Panc1 (cell line): ENCODE results near the gene TNFRSF11A.

Experiments
- SIN3A ChIP-seq: IDR thresholded peaks from 2 replicates; pipeline ENCODE4 v1.6.1; 2012; ENCODE audit warnings: low read depth, mild to moderate bottlenecking, low read length, moderate library complexity, borderline replicate concordance; ENCODE audit not compliant: insufficient read depth
- TCF7L2 ChIP-seq: IDR thresholded peaks from 2 replicates; pipeline ENCODE4 v1.6.1; 2011; ENCODE audit warnings: mild to moderate bottlenecking, low read depth, low read length, inconsistent platforms
- TF ChIP-seq, protein P1 (sequence below): fragments of 450-650 bp; IDR thresholded peaks from 2 replicates; pipeline ENCODE4 v1.5.1; 2017; ENCODE audit warnings: mild to moderate bottlenecking
- TF ChIP-seq, protein P2 (sequence below), 2 experiments: IDR thresholded peaks; 2 replicates each; pipeline ENCODE4 v1.6.1; 2011 to 2012; ENCODE audit warnings: low read depth in 2 of 2, control low read depth in 1 of 2, low read length in 1 of 2, mild to moderate bottlenecking in 1 of 2, moderate library complexity in 1 of 2; ENCODE audit not compliant: insufficient read depth in 1 of 2

DNA sequence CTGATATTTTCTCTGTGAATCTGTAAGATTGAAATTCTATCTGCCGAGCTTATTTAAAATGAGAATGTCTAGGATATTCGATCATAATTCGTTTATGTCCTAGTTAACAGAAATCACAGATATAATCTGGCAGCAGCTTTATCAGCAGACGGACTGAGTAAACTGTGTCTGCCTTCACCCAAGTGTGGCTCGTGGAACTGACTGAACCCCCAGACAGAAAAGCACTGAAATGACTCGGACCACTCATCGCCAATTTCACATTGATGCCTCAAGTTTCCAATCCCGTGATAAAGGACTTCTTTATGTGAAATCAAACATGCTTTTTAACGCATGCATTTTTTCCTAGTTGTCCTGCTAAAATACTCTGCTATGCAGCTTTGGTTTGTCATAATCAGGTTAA is 15.9 kb downstream of the TNFRSF11A start:
- TF ChIP-seq, protein P1, sequence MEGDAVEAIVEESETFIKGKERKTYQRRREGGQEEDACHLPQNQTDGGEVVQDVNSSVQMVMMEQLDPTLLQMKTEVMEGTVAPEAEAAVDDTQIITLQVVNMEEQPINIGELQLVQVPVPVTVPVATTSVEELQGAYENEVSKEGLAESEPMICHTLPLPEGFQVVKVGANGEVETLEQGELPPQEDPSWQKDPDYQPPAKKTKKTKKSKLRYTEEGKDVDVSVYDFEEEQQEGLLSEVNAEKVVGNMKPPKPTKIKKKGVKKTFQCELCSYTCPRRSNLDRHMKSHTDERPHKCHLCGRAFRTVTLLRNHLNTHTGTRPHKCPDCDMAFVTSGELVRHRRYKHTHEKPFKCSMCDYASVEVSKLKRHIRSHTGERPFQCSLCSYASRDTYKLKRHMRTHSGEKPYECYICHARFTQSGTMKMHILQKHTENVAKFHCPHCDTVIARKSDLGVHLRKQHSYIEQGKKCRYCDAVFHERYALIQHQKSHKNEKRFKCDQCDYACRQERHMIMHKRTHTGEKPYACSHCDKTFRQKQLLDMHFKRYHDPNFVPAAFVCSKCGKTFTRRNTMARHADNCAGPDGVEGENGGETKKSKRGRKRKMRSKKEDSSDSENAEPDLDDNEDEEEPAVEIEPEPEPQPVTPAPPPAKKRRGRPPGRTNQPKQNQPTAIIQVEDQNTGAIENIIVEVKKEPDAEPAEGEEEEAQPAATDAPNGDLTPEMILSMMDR = no peak
- TF ChIP-seq TCF7L2 = no peak
- no peak for TF ChIP-seq SIN3A
- TF ChIP-seq, protein P2, sequence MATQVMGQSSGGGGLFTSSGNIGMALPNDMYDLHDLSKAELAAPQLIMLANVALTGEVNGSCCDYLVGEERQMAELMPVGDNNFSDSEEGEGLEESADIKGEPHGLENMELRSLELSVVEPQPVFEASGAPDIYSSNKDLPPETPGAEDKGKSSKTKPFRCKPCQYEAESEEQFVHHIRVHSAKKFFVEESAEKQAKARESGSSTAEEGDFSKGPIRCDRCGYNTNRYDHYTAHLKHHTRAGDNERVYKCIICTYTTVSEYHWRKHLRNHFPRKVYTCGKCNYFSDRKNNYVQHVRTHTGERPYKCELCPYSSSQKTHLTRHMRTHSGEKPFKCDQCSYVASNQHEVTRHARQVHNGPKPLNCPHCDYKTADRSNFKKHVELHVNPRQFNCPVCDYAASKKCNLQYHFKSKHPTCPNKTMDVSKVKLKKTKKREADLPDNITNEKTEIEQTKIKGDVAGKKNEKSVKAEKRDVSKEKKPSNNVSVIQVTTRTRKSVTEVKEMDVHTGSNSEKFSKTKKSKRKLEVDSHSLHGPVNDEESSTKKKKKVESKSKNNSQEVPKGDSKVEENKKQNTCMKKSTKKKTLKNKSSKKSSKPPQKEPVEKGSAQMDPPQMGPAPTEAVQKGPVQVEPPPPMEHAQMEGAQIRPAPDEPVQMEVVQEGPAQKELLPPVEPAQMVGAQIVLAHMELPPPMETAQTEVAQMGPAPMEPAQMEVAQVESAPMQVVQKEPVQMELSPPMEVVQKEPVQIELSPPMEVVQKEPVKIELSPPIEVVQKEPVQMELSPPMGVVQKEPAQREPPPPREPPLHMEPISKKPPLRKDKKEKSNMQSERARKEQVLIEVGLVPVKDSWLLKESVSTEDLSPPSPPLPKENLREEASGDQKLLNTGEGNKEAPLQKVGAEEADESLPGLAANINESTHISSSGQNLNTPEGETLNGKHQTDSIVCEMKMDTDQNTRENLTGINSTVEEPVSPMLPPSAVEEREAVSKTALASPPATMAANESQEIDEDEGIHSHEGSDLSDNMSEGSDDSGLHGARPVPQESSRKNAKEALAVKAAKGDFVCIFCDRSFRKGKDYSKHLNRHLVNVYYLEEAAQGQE (IDR thresholded peaks at IDR 0.05; ENCODE audit: insufficient read depth in 1 of 2, low read depth in 2 of 2, low read length in 1 of 2) = no peak
